ENCODE measurements around the gene PDE6A.

- TF ChIP-seq CTCF (IDR thresholded peaks at IDR 0.05) (no peak), POLR2AphosphoS5 (IDR thresholded peaks at IDR 0.05; ENCODE audit: insufficient read depth in 1 of 2, low read depth in 1 of 2) (no peak), POLR2A (IDR thresholded peaks at IDR 0.05) (no peak)
Measured at GRCh38 chr5:149944666-149945065, at the start of gene PDE6A.
